GM23338 (cell line): Measurements from ENCODE around the gene ACP2.

Experiments used
- CREB1 ChIP-seq: fragments of 250-450 bp; sonication (Bioruptor Pico); IDR thresholded peaks from 2 replicates; pipeline ENCODE4 v1.5.0; 2020; ENCODE audit warnings: low read depth, mild to moderate bottlenecking, moderate library complexity
- CTCF ChIP-seq, 2 experiments: fragments of 200-600 bp in 1 of 2; sonication (generic) in 1 of 2; conservative IDR thresholded peaks; 2 replicates each; pipeline versions ENCODE4 v1.5.1 to v1.6.1; 2016 to 2017; ENCODE audit warnings: antibody characterized with exemption in 2 of 2, low read depth in 2 of 2, mild to moderate bottlenecking in 2 of 2, moderate library complexity in 1 of 2
- EZH2 ChIP-seq: fragments of 200-600 bp; sonication (generic); IDR thresholded peaks from one replicate; pipeline ENCODE4 v1.8.0; 2017; ENCODE audit warnings: antibody characterized with exemption, mild to moderate bottlenecking, low read depth; ENCODE audit not compliant: unreplicated experiment
- EZH2phosphoT487 ChIP-seq: fragments of 200-600 bp; sonication (generic); IDR thresholded peaks from one replicate; pipeline ENCODE4 v1.8.1; 2018; ENCODE audit warnings: antibody characterized with exemption; ENCODE audit not compliant: unreplicated experiment
- JUNB ChIP-seq: IDR thresholded peaks from one replicate; pipeline ENCODE4 v1.6.1; 2016; ENCODE audit warnings: antibody characterized with exemption; ENCODE audit not compliant: unreplicated experiment
- NANOG ChIP-seq: IDR thresholded peaks from 2 replicates; pipeline ENCODE4 v1.6.1; 2016; ENCODE audit warnings: antibody characterized with exemption, borderline replicate concordance
- POLR2AphosphoS5 ChIP-seq: IDR thresholded peaks from 2 replicates; pipeline ENCODE4 v1.6.1; 2016; ENCODE audit warnings: antibody characterized with exemption, low read depth
- REST ChIP-seq: IDR thresholded peaks from one replicate; pipeline ENCODE4 v1.6.1; 2018; ENCODE audit warnings: antibody characterized with exemption; ENCODE audit not compliant: unreplicated experiment
- ZNF114 ChIP-seq: fragments of 250-450 bp; sonication (Bioruptor Pico); IDR thresholded peaks from 2 replicates; pipeline ENCODE4 v1.5.0; 2020; ENCODE audit warnings: mild to moderate bottlenecking, moderate library complexity

- TF ChIP-seq REST (no peak), EZH2 (no peak), CTCF (conservative IDR thresholded peaks at IDR 0.05; ENCODE audit: low read depth in 2 of 2) (peak in 1 of 2 experiments; percentile 47; a peak in 3 of 4 replicates), POLR2AphosphoS5 (peak; percentile 96), CREB1 (CRISPR knock-in tag) (peak; percentile 84), EZH2phosphoT487 (no peak), NANOG (no peak), JUNB (no peak), ZNF114 (CRISPR knock-in tag) (peak; percentile 74; the same call in 1 of the 2 replicates)
Measured at GRCh38 chr11:47248664-47249377, at the start of gene ACP2.
